IMR-90 (cell line): ENCODE results near the gene SCAND1.

ENCODE experiments used
- BHLHE40 ChIP-seq: fragments of 150-350 bp; IDR thresholded peaks from 2 replicates; pipeline ENCODE4 v1.6.1; 2016; ENCODE audit warnings: mild to moderate bottlenecking, low read depth, low read length
- CEBPB ChIP-seq: IDR thresholded peaks from 2 replicates; pipeline ENCODE4 v1.6.1; 2012; ENCODE audit warnings: low read depth, low read length, improper control_type of control experiment
- CHD1 ChIP-seq: IDR thresholded peaks from 2 replicates; pipeline ENCODE4 v1.6.1; 2012; ENCODE audit warnings: low read depth, low read length, improper control_type of control experiment
- CTCF ChIP-seq: conservative IDR thresholded peaks from 2 replicates; pipeline ENCODE4 v1.5.1; 2012; ENCODE audit warnings: mild to moderate bottlenecking, low read depth, low read length, improper control_type of control experiment
- ELK1 ChIP-seq: fragments of 150-350 bp; IDR thresholded peaks from 2 replicates; pipeline ENCODE4 v1.6.1; 2016; ENCODE audit warnings: low read depth, mild to moderate bottlenecking, low read length, moderate library complexity, borderline replicate concordance
- FOS ChIP-seq: fragments of 150-350 bp; IDR thresholded peaks from 2 replicates; pipeline ENCODE4 v1.6.1; 2016; ENCODE audit warnings: low read depth, low read length
- MAFK ChIP-seq: IDR thresholded peaks from 2 replicates; pipeline ENCODE4 v1.6.1; 2012; ENCODE audit warnings: low read depth, low read length, improper control_type of control experiment
- POLR2A ChIP-seq: IDR thresholded peaks from 2 replicates; pipeline ENCODE4 v1.6.1; 2012; ENCODE audit warnings: mild to moderate bottlenecking, low read depth, low read length
- RAD21 ChIP-seq: IDR thresholded peaks from 2 replicates; pipeline ENCODE4 v1.6.1; 2012; ENCODE audit warnings: low read length, improper control_type of control experiment
- RCOR1 ChIP-seq: IDR thresholded peaks from 2 replicates; pipeline ENCODE4 v1.6.1; 2012; ENCODE audit warnings: mild to moderate bottlenecking, low read length, improper control_type of control experiment; ENCODE audit not compliant: insufficient replicate concordance
- RFX5 ChIP-seq: IDR thresholded peaks from 2 replicates; pipeline ENCODE4 v1.8.0; 2012; ENCODE audit warnings: low read depth, mild to moderate bottlenecking, low read length, moderate library complexity
- USF2 ChIP-seq: fragments of 150-350 bp; IDR thresholded peaks from 2 replicates; pipeline ENCODE4 v1.6.1; 2017; ENCODE audit warnings: mild to moderate bottlenecking, antibody characterized with exemption, low read length, low read depth

GRCh38 chr20:35929301-35929700, 25.0 kb downstream of the SCAND1 start:
- no peak for TF ChIP-seq CTCF
- TF ChIP-seq RCOR1 = no peak
- TF ChIP-seq POLR2A = no peak
- no peak for TF ChIP-seq USF2
- TF ChIP-seq CHD1 = no peak
- no peak for TF ChIP-seq CEBPB
- no peak for TF ChIP-seq RFX5
- TF ChIP-seq BHLHE40 = no peak
- no peak for TF ChIP-seq ELK1
- TF ChIP-seq MAFK = no peak
- TF ChIP-seq FOS = no peak
- no peak for TF ChIP-seq RAD21
